HS-27A (cell line): Measurements from ENCODE around the gene SRP19.
A peak's percentile ranks its signal among the peaks of the same experiment; 100 is the strongest.
"Not testable (repeated sequence)": the region's sequence is repeated elsewhere in the genome, so short reads cannot be mapped to it uniquely, and the experiment has no call there.

ENCODE experiments used
- DNase-seq: peaks from one replicate; pipeline ENCODE4 v3.0.0-alpha.2; 2012; ENCODE audit warnings: low read depth, missing footprints

SRP19 gene

DNA sequence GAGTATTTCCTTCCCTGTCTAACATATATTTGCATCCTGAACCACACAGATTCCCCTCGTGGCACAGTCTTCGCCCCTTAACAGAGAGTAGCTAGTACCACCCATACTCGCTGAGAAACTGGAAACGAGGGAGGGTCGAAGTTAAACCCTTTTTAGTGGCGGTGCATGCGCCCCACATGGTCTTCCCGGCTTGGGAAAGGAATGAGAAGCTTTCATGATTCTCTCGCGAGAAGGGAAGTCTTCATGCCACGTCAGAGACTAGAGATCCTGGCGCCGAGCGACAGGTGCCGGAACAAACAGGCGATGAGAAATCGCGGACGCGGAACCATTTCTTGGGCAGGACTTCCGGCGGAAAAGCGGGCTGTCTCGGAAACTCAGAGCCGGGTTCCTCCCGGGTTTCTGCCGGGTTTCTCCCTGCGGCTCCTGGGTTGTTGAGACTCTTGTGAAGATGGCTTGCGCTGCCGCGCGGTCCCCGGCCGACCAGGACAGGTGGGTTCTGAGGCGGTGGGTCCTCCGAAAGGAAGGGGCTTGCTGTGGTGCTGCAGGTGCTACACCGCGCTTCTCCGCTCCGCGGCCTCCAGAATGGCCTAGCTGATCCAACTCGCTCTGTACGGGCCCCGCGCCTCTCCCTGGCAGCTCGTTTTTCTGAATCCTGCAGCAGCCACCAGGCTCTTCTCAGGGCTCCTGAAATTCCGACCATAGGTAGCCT, at the start of gene SRP19:
Gene SRP19 (plus strand): TSS at position 359 of the 709 bp plus-strand sequence. CDS start 90 bp downstream, at position 449.
- DNase-seq: peak; percentile 76

DNA sequence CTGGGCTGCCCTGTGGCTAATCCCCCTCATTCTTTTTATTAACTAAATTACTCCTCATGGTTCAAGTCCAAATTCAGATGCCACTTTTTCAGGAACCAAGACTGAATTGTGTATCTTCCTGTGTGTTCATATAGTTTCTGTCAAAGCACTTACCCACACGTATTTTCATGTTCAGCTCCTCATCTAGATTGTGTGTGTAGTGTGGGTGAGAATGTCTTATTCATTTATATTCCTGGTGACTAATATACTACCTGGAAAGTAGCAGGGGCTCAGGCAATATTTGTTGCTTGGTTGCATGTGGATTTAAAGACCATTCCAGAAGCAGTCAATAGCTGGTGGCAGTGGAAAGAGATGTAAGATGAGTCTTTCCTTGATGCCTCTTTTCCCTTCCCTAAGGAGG, 48.5 kb upstream of the SRP19 start:
- no peak for DNase-seq

DNA sequence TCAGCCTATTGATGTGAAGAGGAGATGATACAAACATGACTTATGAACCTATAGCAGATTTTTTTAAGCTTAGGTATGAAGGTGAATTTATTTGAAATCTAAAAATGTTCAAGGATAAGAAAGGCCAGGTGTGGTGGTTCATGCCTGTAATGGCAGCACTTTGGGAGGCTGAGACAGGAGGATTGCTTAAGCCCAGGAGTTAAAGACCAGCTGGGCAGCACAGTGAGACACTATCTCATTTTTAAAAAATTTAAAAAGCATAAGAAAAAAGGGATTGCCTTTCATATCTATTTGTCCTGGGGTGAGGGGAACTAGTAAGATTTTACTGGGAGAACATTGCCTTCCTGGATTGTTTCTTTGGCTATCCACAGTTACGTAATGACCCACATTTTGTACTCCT, 40.8 kb upstream of the SRP19 start:
- no peak for DNase-seq

DNA sequence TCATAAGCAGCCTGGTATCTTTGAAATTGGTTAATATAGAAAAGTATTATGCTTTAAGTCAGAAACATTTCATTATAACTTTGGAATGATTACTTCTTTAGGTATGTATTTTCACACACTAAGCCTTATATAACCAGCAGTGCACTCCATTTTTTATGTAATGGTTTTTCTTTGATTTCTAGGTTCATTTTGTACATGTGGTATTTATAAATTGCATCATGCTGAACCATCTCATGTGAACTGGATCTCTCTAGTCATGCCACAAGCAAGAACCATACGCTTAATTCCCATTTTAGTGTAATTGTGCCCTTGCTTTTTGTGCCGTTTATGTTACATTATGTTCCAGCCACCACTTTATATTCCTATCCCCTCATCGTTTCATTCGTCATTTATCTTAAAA, 38.6 kb upstream of the SRP19 start:
- no peak for DNase-seq

DNA sequence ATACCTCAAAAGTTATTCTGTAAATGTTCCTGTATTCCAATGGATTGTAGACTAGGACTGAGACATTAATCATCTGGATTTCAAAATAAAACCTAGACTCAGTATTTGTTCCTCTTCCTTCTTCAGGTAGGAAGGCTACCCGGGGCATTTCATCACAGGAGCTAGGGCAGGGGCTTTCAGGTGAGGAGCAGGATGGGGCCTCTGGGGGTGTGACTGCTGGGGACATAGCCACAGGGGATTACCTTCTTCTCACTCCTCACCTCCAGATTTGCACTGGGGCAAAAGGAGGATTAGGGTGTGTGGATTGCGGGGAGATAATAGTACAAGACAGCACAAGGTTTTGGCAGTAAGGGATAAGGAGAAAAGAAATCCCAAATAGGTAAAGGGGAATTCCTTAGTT, 37.9 kb upstream of the SRP19 start:
- DNase-seq: no peak

DNA sequence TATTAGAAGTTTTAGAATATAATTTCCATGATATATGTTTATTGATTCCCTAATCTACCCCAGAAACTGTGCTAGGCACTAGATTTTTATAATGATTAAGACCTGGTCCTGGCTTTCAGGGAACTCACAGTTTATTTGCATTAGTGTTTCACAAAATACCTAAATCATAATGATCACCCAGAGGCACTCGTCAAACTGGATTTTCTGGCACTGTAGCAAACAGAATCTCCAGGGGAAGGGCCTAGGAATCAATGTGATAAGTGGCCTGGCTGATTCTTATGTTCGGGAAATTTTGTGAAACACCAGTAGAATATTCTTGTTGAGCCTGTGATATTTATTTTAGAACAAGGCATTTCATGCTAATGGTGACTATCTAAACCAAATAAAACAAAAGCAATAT, 37.4 kb upstream of the SRP19 start:
- DNase-seq: no peak

DNA sequence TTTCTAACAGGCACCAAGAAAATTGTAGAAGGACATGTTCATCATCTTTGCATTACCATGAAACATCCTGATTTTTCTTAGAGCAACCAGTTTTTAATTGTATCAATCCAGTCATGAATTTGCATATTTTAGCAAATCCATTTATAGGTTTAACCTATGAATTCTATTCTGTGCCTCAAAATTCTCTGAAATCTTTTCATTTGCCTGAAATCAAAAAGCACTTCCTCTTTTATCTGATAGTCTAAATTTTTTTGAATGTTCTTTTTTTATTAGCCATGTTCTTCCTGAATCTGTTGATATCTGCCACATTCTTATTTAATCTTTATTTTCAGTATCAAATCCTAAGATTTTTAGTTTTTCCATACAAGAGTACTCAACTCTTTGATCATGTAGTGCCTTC, 36.9 kb upstream of the SRP19 start:
- no peak for DNase-seq

DNA sequence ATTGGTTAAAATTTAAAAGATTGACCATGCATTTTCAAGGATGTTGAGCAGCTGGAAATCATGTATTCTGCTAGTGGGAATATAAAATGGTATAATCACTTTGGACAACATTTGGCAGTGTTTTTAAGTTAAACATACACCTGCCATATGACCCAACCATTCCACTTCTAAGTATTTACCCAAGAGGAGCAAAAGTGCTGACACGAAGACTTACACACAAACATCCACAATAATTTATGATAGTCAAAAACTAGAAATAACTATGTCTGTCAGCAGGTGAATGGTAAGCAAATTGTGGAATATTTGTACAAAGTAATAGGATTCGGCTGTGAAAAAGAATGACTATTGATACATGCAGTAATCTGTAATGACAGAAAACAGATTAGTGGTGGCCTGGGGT, 30.7 kb upstream of the SRP19 start:
- no peak for DNase-seq

DNA sequence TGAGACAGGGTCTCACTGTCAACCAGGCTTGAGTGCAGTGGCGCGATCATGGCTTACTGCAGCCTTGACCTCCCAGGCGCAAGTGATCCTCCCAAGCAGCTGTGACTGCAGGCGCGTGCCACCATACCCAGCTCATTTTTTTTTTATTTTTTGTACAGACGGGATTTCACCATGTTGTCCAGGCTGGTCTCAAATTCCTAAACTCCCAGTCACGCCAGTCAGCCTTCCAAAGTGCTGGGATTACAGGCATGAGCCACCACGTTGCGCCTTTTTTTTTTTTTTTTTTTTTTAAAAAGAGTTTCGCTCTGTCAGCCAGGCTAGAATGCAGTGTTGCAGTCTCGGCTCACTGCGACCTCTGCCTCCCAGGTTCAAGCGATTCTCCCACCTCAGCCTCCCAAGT, 27.1 kb upstream of the SRP19 start:
- no peak for DNase-seq

DNA sequence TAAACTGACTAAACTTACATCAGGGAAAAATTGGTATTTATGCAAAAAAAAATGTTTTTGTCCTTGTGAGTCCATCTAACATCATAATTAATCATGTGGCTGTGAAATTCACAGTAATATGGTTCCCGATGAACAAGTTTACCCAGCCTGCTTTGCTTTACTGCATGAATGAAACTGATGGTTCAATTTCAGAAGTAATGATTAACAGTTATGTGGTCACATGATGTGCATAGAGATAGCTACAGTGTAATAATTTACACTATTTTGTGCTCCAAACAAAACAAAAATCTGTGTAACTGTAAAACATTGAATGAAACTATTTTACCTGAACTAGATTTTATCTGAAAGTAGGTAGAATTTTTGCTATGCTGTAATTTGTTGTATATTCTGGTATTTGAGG, 16.6 kb upstream of the SRP19 start:
- no peak for DNase-seq

DNA sequence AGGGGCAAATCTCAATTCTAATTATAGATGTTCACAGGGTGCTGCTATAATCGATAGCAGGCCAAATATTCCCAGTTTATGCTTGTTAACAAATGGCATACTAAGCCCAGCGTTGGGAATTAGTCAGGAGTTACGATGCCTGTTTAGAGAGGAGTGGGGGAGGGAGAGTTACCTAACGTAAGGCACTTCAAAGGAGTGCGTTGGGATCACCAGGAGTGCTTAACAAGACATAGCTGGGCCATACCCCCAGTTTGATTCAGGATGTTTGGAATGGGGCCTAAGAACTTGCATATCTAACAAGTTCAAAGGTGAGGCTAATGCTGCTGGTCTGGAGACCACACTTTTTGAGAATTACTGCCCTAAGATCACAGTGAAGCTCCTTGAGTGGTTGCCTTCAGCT, 14.5 kb upstream of the SRP19 start:
- DNase-seq: no peak

DNA sequence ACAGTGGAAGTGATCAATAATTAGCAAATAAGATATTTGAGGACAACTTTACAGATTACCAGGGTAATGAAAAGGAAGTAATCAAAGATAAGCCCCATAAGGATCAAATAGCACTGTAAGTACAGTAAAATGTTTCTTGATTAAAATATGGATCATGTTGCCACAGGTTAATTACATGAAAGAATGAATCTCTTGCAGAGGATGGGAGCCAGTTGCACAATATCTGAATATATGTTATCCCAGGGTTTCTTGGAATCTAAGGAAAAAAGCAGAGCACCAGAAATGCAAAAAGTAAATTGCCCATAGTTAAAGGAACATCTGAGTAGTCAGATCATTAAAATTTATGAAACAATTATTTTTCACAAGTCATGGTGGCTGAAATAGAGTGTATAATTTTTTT, 13.8 kb upstream of the SRP19 start:
- no peak for DNase-seq

DNA sequence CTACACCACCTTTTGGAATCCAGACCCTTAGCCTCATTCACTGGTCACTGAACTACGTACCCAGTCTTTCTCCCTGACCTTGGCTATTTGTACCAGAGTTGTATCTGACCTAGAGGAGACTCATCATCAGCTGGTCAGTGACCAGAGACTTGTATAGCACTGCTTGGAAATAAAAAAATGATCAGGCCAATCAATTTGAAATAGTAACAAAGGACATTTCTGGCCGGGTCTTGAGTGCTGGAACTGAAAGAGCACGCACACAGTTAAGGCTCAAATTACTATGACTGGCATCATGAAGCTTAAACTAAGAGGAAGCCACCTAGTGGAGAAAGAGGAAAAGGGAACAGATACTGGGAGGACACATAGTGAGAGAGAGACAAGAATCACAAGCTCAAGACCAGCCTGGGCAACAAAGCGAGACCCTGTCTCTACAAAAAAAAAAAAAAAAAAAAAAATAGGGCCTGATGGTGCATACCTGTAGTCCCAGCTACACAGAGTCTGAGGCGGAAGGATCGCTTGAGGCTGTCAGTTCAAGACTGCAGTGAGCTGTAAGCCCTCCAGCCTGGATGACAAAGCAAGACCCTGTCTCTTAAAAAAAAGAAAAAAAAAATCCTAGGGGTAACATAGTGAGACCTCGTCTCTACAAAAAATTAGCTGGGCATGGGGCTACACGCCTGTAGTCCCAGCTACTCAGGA, 12.8 kb upstream of the SRP19 start:
- peak; percentile 9 for DNase-seq

DNA sequence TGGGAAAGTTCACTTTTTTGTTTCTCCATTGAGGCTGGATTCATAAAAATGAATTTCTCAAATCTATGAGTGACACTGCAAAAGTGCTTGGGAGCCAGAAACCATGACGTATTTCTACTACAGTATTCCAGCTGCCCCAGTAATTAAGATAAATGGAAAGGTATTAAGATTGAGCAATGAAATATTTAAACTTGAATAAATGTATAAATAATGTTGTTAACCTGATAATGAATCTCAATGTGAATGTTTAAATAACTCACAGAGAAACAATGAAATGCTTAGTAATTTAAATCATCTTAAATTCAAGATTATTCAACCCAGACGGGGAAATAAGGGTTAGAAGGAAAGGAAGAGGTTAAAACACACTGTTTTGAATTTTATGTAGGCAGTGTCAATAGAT, 11.2 kb upstream of the SRP19 start:
- DNase-seq: no peak

DNA sequence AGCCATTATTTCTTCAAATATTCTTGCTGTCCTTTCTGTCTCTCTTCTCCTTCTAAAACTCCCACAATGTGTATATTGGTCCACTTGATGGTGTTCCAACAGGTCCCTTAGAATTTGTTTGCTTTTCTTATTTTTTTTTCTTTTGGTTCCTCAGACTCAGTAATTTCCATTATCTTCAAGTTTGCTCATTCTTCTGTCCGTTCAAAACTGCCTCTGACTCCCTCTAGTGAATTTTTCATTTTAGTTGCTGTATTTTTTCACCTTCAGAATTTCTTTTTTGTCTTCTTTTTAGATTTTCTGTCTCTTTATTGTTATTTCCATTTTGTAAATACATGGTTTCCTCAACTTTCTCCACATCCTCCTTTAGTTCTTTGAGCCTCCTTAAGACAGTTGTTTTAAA, 6.4 kb upstream of the SRP19 start:
- no peak for DNase-seq

DNA sequence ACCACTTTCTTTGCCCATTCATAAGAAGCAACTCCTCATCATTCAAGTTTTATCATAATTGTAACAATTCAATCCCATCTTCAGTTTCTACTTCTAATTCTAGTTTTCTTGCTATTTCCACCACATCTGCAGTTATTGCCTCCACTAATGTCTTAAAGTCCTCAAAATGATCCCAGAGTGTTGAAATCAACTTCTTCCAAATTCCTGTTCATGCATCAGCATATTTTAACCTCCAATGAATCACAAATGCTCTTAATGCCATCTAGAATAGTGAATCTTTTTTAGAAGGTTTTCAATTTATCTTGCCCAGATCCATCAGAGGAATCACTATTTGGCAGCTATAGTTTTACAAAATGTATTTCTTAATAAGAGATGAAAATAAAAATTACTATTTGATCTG, 3.2 kb upstream of the SRP19 start:
- no peak for DNase-seq

DNA sequence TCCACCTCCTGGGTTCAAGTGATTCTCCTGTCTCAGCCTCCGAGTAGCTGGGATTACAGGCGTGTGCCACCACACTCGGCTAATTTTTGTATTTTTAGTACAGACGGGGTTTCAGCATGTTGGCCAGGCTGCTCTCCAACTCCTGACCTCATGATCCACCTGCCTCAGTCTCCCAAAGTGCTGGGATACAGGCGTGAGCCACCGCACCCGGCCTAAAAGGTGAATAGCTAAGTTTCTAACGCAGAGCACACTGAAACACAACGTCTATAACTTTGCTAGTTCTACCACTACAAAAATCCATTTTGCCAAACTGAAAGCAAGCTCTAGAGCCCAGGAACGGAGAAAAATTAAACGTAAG, 537 bp upstream of the SRP19 start:
- DNase-seq: not testable (repeated sequence)

DNA sequence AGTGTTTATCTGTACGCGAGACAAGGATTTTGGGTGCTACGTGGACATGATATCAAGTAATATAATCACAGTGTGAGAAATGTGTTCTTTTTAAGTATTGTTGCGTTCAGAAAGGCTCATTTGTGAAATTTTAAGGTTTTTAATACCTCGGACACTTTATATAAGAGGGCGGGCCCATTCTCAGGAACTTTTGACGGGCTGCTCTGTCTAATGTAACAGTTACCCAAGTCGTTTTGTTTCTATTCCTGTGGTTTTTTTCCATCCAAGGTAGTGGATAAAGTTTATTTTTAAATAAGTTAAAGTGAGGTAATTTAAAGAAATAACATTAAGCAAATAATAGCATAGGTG, 525 bp downstream of the SRP19 start:
- DNase-seq: no peak

DNA sequence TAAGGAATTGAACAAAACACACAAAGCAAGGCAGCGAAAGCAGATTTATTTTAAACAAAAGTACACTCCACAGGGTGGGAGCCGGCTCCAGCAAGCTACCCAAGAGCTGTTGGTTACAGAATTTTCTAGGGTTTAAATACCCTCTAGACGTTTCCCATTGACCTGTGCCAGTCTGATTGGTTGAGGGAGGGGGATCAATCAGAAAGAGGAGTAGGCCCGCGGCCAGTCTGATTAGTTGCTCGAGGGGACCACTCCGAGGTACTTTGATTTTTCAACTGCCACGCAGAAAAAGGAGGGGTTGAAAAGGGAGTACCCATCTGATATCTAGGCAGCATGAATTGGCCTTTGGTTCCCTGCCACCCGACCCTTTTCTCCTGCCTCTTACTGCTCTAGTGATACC, 998 bp downstream of the SRP19 start:
- no peak for DNase-seq

DNA sequence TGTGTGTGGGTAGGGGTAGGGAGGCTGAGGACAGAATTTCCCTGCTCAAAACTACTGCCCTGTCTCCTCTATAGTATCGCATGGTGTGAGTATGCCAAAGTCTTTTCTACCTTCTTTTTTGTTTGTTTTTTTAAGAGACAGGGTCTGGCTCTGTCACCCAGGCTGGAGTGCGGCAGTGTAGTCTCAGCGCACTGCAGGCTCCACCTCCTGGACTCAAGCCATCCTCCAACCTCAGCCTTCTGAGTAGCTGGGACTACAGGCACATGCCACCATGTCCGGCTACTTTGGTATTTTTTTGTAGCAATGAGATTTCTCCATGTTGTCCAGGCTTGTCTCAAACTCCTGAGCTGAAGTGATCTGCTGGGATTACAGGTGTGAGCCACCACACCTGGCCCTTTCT, 2.5 kb downstream of the SRP19 start:
- DNase-seq: no peak

DNA sequence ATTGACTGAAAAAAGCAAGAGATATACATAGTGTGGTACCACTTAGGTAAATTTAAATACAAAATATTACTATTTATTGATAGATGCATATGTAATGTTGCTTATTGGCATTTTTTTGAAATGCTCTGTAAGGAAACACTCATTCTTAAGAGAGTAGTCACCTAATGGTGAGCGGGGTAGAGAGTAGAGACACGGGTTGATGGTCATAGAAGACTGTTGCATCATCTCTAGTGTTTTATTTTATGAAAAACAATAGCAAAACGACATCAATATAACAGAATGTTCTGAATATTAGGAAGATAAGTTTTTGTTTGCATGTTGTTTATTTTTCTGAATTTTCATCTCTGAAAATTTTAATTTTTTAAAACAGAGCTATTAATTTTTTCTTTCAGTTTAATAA, 4.0 kb downstream of the SRP19 start:
- DNase-seq: no peak

DNA sequence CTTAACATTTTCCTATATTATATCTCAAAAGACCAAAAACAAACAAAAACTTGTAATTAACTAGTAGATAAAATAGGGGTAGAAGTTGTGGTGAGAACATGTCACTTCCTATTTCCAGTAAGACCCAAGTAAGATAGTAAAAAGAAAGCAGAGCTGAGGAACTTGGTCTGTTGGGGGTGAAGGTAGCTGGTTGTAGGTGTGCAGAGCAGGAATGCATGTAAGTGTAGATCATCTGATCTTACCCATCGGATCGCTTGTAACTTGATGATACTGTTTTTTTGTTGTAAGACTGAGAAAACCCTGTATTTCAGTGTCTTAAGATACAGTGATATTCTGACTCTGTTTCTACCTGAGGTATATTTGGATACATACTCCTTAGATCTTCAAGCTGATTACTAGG, 5.7 kb downstream of the SRP19 start:
- no peak for DNase-seq

DNA sequence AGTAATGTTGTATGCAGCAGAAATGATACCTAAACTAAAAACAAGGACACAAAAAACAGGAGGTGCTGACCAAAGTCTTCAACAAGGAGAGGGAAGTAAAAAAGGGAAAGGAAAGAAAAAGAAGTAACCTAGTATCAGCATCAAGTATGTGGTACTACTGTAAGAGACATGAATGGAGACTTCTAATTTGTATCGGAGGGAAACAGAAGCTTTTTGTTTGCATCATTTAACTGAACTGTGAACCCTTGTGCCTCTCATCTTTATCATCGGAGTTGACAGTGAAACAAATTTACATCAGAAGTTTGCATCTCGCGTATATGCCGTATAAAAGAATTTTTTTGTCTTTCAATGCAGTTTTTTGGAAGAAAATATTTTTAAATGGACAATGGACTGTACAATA, 6.3 kb downstream of the SRP19 start:
- DNase-seq: no peak

DNA sequence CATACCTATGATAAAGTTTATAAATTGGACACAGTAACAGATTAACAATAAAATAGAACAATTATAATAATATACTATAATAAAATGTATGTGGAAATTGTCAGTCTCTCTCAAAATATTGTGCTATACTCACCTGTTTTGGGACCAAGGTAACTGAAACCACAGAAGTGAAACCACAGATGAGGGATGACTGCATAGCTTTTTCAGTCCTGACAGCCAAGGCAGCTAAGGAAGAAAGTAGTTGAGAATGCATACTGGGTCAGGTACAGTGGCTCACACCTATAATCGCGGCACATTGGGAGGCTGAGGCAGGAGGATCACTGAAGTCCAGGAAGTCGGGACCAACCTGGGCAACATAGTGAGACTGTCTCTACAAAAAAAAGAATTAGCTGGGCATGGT, 8.9 kb downstream of the SRP19 start:
- DNase-seq: no peak
